NK-92 treated with Interleukin-12 subunit alpha and Interleukin-12 subunit beta, amount 100 ng/mL, for 24 hours (cell line): ENCODE results near the gene GCHFR.

Experiments used
- DNase-seq: peaks from one replicate; lab custom pipeline; 2025; lab: John Stamatoyannopoulos, UW

The GCHFR gene

GRCh38 chr15:40775740-40776536 is 12.1 kb downstream of the GCHFR start:
- no peak for DNase-seq

- peak; percentile 55 for DNase-seq
Observed at GRCh38 chr15:40776537-40777141, 12.8 kb downstream of the GCHFR start.

GRCh38 chr15:40782609-40783227 is 18.9 kb downstream of the GCHFR start:
- DNase-seq, result peak; percentile 75

GRCh38 chr15:40785164-40785563 is 21.3 kb downstream of the GCHFR start:
- DNase-seq, result no peak

GRCh38 chr15:40785814-40786213 is 21.9 kb downstream of the GCHFR start:
- no peak for DNase-seq

GRCh38 chr15:40787344-40787841 is 23.5 kb downstream of the GCHFR start:
- no peak for DNase-seq

- DNase-seq, result no peak
Observed at GRCh38 chr15:40787991-40788390, 24.1 kb downstream of the GCHFR start.

GRCh38 chr15:40789119-40789518 is 25.3 kb downstream of the GCHFR start:
- no peak for DNase-seq

- no peak for DNase-seq
Observed at GRCh38 chr15:40789999-40790398, 26.1 kb downstream of the GCHFR start.

- DNase-seq, result no peak
Observed at GRCh38 chr15:40790718-40791117, 26.9 kb downstream of the GCHFR start.

GRCh38 chr15:40792394-40792793 is 28.5 kb downstream of the GCHFR start:
- DNase-seq, result no peak

- DNase-seq, result no peak
Observed at GRCh38 chr15:40793216-40793989, 29.5 kb downstream of the GCHFR start.

- no peak for DNase-seq
Observed at GRCh38 chr15:40796041-40796440, 32.2 kb downstream of the GCHFR start.

GRCh38 chr15:40796512-40796911 is 32.6 kb downstream of the GCHFR start:
- no peak for DNase-seq

GRCh38 chr15:40799523-40799922 is 35.7 kb downstream of the GCHFR start:
- DNase-seq, result no peak

- DNase-seq, result no peak
Observed at GRCh38 chr15:40803076-40803475, 39.2 kb downstream of the GCHFR start.

GRCh38 chr15:40803688-40804087 is 39.8 kb downstream of the GCHFR start:
- no peak for DNase-seq

GRCh38 chr15:40806672-40807027 is 42.8 kb downstream of the GCHFR start:
- no peak for DNase-seq

- DNase-seq, result peak; percentile 96
Observed at GRCh38 chr15:40807028-40807887, 43.4 kb downstream of the GCHFR start, which contains the start of the genes DNAJC17 and ZFYVE19. Gene DNAJC17, minus strand, starts transcription at chr15:40807473. Its CDS starts 27 bp downstream, at chr15:40807446. Gene ZFYVE19, plus strand, starts transcription at chr15:40807089. Its CDS starts 501 bp downstream, at chr15:40807590.

GRCh38 chr15:40807888-40808461 is 44.1 kb downstream of the GCHFR start:
- DNase-seq, result no peak
